Adrenal gland (tissue), 12 donors: ENCODE data around the gene CLASP2. TPM values are rescaled to one million over a fixed set of nuclear protein-coding genes. Genes with fewer than 3 reads are reported as not detected.

Source experiments
- DNase-seq, 7 donors: peaks; one replicate each; pipeline ENCODE4 v3.0.0-alpha.2; 2019 to 2020
- H3K27ac ChIP-seq, 5 donors: fragments of 200-600 bp; sonication (generic) in 4 of 5; 1 replicate in 3 of 5; 2 replicates in 2 of 5; pipeline versions ENCODE4 v1.5.1 to v1.8.0; 2016 to 2020; ENCODE audit warnings: mild to moderate bottlenecking in 1 of 5
- H3K27me3 ChIP-seq: fragments of 200-600 bp; 2 replicates; pipeline ENCODE4 v1.8.0; 2021
- H3K36me3 ChIP-seq, 2 donors: fragments of 200-600 bp; replicated peaks in 1 of 2; 1 replicate in 1 of 2; 2 replicates in 1 of 2; pipeline versions ENCODE4 v1.5.1 to v1.8.0; 2018 to 2022
- H3K4me1 ChIP-seq, 2 donors: fragments of 200-600 bp; replicated peaks in 1 of 2; 1 replicate in 1 of 2; 2 replicates in 1 of 2; pipeline versions ENCODE4 v1.5.1 to v1.8.0; 2018 to 2021
- H3K4me3 ChIP-seq, 4 donors: fragments of 200-600 bp; sonication (generic) in 3 of 4; one replicate each; pipeline ENCODE4 v1.5.1; 2016 to 2018
- H3K9me3 ChIP-seq, 3 donors: fragments of 200-600 bp; sonication (generic) in 1 of 3; replicated peaks in 1 of 3; 1 replicate in 2 of 3; 2 replicates in 1 of 3; pipeline versions ENCODE4 v1.5.1 to v1.8.0; 2016 to 2021
- POLR2A ChIP-seq, 2 donors: fragments of 450-650 bp; IDR thresholded peaks; one replicate each; pipeline ENCODE4 v1.6.1; 2017; ENCODE audit warnings: antibody characterized with exemption in 2 of 2, mild to moderate bottlenecking in 2 of 2, moderate library complexity in 1 of 2
- WGBS, 4 donors: extraction: QIAGEN DNeasy Blood & Tissue Kit in 2 of 4; methylation state at CpG; one replicate each; pipeline versions ENCODE4 v1.1.5 to v1.1.7; 2013 to 2017; 5-methylcytosine and 5-hydroxymethylcytosine counted together
- intact Hi-C, 2 donors: fragments of 100-400 bp; cut with DNase I; formaldehyde crosslinking; loops; one replicate each; pipeline versions ENCODE4 v1.14.1 to v1.15.0; 2022 to 2023
- polyA plus RNA-seq, 3 donors: library from polyadenylated mRNA; stranded (reverse); fragments of 200-250 nt in 2 of 3; fragments of 350-450 nt in 1 of 3; fragmentation: Illumina TruSeq in 1 of 3; extraction: RNeasy Lipid Tissue Mini Kit (QIAGEN cat#74804) in 1 of 3; gene quantifications; one replicate each; pipeline ENCODE4 v1.2.3, GENCODE V29; 2013 to 2014
- total RNA-seq, 9 donors: library from RNA; depleted of rRNA in 4 of 9; stranded (reverse); fragments of >200 nt in 4 of 9; fragments of 120-200 nt in 1 of 9; fragmentation: NEBNext Ultra II Directional in 1 of 9; extraction: Animal tissue kit (Norgen Biotek cat#: 25700) in 1 of 9; gene quantifications; one replicate each; pipeline versions ENCODE4 v1.1.0 to v1.2.4, GENCODE V29; 2013 to 2023
- TF ChIP-seq, protein P1 (sequence below), 6 experiments: fragments of 450-650 bp in 4 of 6; fragments of 200-600 bp in 2 of 6; sonication (generic) in 1 of 6; IDR thresholded peaks; 1 replicate in 5 of 6; 2 replicates in 1 of 6; pipeline versions ENCODE4 v1.5.1 to v1.8.0; 2016 to 2021; ENCODE audit warnings: antibody characterized with exemption in 6 of 6, mild to moderate bottlenecking in 2 of 6, moderate library complexity in 1 of 6
- donor health status: healthy with polysubstance abuse.
- donor health status: Bipolar disorder and iron deficiency.
- donor health status: DM: yes; HTN: yes; CAD: no.
- donor health status: DM: no; HTN: no; CAD: no.
- donor health status: DM: no; HTN: no; CAD: no.
- donor health status: DM: yes; HTN: yes; CAD: no.

CLASP2 gene
- total and polyA plus RNA-seq, 12 donors = 17.0 to 85.4 (median 67.1) TPM

DNA sequence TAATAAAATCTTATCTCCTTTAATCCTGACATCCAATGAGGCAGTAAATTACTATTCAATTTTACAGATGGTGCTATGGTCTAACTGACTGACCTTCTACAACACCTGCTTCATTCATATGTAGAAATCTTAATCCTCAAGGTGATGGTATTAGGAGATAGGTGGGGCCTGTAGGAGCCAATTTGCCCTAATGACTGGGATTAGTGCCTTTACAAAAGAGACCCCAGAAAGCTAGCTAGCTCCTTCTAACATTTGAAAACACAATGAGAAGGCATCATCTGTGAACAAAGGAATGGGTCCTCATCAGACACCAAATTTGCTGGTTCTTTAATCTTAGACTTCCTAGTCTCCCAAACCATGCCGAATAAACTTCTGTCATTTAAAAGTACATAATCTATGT is 140.5 kb downstream of the CLASP2 start:
- peaks cover 0 to 18% of the 10 kb centered on the region in 2 donors for H3K36me3 ChIP-seq
- H3K4me1 ChIP-seq = peaks cover 0 to 3% of the 10 kb centered on the region in 2 donors
- 74 to 84% (median 76%) methylated on average over 1 of the region's 1 CpG for WGBS, 4 donors
- intact Hi-C loops = no loop called here
- H3K27me3 ChIP-seq = no peaks in the 10 kb centered on the region
- TF ChIP-seq, protein P1, sequence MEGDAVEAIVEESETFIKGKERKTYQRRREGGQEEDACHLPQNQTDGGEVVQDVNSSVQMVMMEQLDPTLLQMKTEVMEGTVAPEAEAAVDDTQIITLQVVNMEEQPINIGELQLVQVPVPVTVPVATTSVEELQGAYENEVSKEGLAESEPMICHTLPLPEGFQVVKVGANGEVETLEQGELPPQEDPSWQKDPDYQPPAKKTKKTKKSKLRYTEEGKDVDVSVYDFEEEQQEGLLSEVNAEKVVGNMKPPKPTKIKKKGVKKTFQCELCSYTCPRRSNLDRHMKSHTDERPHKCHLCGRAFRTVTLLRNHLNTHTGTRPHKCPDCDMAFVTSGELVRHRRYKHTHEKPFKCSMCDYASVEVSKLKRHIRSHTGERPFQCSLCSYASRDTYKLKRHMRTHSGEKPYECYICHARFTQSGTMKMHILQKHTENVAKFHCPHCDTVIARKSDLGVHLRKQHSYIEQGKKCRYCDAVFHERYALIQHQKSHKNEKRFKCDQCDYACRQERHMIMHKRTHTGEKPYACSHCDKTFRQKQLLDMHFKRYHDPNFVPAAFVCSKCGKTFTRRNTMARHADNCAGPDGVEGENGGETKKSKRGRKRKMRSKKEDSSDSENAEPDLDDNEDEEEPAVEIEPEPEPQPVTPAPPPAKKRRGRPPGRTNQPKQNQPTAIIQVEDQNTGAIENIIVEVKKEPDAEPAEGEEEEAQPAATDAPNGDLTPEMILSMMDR (IDR thresholded peaks at IDR 0.05) = no peak
- no peak for TF ChIP-seq POLR2A (IDR thresholded peaks at IDR 0.05)
- H3K27ac ChIP-seq = no peak overlapping the region
- no peak overlapping the region for H3K4me3 ChIP-seq
- H3K9me3 ChIP-seq = no peaks in the 10 kb centered on the region
- DNase-seq = no peak

GRCh38 chr3:33577173-33577572 is 140.9 kb downstream of the CLASP2 start:
- WGBS, 4 donors = 76 to 97% (median 90%) methylated on average over 3 of the region's 3 CpGs
- no peak for DNase-seq
- TF ChIP-seq POLR2A (IDR thresholded peaks at IDR 0.05) = no peak
- TF ChIP-seq, protein P1 (IDR thresholded peaks at IDR 0.05) = no peak
- intact Hi-C loops = no loop called here
- H3K9me3 ChIP-seq = no peaks in the 10 kb centered on the region
- no peak overlapping the region for H3K27ac ChIP-seq
- no peak overlapping the region for H3K4me3 ChIP-seq
- H3K36me3 ChIP-seq = peaks cover 0 to 16% of the 10 kb centered on the region in 2 donors
- H3K27me3 ChIP-seq = no peaks in the 10 kb centered on the region
- peaks cover 0 to 3% of the 10 kb centered on the region in 2 donors for H3K4me1 ChIP-seq

GRCh38 chr3:33575311-33575710 is 142.7 kb downstream of the CLASP2 start:
- Histone ChIP-seq H3K9me3 (no peaks in the 10 kb centered on the region), H3K27ac (no peak overlapping the region), H3K27me3 (no peaks in the 10 kb centered on the region), H3K36me3 (peaks cover 0 to 12% of the 10 kb centered on the region in 2 donors), H3K4me1 (peaks cover 0 to 3% of the 10 kb centered on the region in 2 donors), H3K4me3 (no peak overlapping the region)
- WGBS, 4 donors = 67 to 86% (median 79%) methylated on average over 1 of the region's 1 CpG
- no peak for DNase-seq
- TF ChIP-seq, protein P1 (IDR thresholded peaks at IDR 0.05) = no peak
- TF ChIP-seq POLR2A (IDR thresholded peaks at IDR 0.05) = no peak
- intact Hi-C loops = no loop called here

- DNase-seq = no peak
- H3K36me3 ChIP-seq = peaks cover 0 to 36% of the 10 kb centered on the region in 2 donors
- TF ChIP-seq, protein P1 (IDR thresholded peaks at IDR 0.05) = no peak
- TF ChIP-seq POLR2A (IDR thresholded peaks at IDR 0.05) = no peak
- H3K27me3 ChIP-seq = no peaks in the 10 kb centered on the region
- H3K27ac ChIP-seq = no peak overlapping the region
- H3K4me1 ChIP-seq = no peaks in the 10 kb centered on the region
- intact Hi-C loops = no loop called here
- H3K9me3 ChIP-seq = no peaks in the 10 kb centered on the region
- WGBS, 4 donors = 65 to 74% (median 73%) methylated on average over 3 of the region's 3 CpGs
- H3K4me3 ChIP-seq = no peak overlapping the region
Measured at GRCh38 chr3:33557829-33558228, 160.2 kb downstream of the CLASP2 start.
